Stimulated activated CD4-positive, alpha-beta T cell treated with anti-CD3 and anti-CD28 coated beads, Interleukin-1b, Interleukin-23, amount 100 ng/mL, for 48 hours (primary cell): Measurements from ENCODE around the gene CPNE4.

Experiments
- DNase-seq: peaks from one replicate; pipeline ENCODE4 v3.0.0-alpha.2; 2020

The CPNE4 gene

DNA sequence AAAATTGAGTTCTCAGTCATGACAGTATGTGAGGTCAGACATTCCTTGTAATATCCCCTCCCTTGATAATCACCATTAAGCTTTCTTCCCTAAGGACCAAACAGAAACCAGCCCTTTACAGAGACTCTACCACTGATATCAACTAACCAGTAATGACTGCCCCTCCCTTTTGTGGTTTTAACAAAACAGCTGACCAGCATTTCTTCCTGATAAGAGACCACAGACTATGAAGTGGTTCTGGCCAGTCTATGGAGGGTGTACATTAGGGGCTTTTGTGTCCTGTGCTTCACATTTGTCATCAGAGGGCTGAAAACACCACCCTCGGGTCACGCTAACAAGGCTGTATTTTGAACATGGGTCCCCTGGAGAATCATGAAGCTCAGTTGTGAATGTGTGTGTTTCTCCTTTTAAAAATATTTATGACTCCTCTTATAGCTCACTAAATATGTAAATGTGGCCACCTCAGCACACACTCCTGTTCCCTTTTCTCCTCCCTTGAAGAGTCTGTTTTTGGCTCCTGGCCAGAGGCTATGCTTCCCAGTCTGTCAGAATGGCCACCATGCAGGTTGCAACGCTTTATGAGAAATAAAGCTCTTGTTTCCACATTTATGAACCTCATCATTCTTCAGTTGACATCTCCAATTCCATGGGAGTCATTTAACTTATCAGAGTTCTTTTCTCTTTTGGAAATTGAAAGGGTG is 239.3 kb downstream of the CPNE4 start:
- DNase-seq, result no peak

DNA sequence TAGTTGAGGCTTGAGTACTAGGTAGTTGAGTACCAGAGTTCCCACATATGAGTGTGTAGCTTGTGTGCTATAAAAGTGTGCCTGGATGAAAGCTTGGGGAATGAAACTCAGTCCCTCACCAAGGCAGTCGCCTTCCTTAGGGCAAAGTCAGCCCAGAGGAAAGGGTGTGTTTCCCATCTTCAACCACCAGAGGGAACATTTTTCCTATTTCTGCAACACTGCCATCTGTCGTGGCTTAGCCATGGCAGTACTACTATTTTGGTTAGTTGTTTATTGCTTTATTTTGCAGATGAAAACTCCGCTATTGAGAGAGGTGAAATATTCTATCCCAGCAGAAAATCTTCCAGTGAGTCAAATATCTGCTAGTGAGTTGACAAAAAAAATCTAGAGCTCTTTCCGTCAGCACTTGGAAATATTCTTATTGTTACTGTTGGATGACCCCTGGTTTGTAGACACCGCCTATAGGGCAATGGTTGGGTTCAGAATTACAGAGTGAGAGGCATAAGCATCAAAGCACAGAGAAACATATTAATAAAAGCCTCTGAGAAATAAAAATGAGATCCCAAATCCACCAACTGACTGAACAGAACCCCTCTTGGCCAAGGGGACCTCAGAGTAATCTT is 239.9 kb downstream of the CPNE4 start:
- peak; percentile 2 for DNase-seq

DNA sequence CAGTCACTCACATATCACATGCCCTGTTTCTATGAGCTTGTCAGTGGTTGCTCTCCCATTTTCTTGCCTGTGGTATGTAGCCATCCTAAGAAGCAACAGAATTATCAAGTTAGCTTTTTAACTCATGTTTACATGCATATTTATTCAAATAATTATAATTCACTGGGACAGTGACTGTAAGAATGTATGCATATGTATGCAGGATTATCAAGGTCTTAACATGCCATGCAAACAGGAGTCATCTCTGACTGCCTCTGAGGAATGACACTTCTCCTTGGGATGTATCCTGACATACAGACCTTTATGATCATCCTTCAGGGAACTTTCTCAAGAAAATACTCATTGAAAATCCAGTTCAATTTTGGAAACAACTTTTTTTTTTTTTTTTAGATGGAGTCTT is 240.9 kb downstream of the CPNE4 start:
- DNase-seq, result no peak

DNA sequence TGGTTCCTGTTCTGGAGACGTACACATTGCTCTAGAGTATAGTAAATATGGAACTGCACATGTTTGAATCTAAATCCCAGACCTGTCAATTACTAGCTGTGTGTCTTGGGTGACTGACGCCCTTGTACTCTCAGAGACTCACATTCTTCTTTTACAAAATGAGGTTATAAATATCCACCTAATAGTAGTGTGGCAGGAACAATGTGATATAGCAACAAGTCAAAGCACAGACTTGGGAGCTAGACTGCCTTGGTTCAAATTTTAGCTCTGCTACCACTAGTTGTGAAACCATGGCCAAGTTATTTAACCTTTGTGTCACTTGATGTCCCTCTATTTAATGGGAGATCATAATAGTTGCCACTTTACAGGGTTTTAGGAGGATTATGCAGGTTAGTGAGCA is 245.6 kb downstream of the CPNE4 start:
- DNase-seq, result no peak

DNA sequence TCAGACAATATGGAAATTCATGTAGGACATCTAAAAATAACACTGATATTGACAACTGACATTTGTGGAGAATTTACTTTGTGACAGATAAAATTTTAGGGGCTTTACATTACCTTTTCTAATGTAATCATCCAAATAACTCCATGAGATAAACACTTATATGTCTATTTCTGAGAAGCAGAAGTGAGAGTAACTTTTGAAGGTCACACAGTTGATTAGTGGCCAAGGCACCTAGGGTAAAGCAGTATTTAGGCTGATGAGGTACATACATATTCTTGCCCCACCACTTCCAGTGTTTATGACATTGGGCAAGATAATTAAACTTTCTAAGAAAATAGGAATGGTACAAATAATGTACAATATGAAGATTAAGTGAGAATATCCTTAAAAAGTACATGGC is 248.4 kb downstream of the CPNE4 start:
- no peak for DNase-seq

DNA sequence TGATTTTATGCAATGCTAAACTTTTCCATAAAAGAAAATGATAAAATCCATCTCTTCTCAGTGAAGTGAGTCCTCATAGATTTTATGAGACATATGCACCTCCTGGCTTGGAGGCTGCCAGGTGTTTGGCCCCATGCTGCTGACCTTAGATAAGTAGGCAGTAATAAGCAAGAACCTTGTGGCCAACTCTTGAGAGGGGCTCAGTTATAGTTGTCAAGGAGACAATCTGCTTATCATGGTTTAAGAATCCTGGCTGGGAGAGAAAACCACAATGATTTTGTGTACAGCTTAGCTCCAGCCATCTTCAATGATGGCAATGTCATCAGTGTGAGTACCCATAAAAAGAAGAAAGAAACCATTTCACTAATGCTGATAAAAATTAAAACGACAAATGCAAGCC is 252.1 kb downstream of the CPNE4 start:
- DNase-seq, result no peak

DNA sequence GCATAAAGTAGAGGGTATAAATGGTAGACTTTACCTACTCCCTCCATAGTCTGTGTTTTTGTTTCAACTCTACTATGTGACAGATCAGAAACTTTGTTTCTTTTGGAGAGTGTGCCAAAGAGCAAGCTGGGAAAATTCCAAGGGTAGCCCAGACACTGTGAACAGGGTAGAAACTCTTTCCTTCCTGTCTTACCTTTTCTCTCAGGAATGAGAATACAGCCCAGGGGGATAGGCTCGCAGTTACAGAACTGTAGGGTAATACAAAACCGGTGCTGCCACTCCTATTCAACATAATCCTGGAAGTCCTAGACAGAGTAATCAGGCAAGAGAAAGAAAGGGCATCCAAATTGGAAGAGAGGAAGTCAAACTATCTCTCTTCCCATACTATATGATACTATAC is 256.3 kb downstream of the CPNE4 start:
- no peak for DNase-seq

DNA sequence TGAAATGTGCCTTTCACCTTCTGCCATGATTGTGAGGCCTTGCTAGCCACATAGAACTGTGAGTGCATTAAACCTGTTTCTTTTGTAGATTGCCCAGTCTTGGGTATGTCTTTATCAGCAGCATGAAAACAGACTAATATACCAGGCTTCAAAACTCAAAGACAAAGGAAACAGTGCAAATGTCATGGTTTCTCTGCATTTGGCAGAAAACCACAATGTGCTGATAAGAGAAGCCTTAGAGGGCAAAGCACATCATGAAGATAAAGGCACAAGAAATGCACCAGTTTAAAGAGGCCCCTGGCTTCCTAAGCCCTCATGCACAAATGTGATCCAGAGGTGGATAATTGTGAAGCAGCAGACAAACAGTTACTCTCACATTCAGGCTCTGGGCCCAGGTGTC is 259.2 kb downstream of the CPNE4 start:
- DNase-seq, result no peak

DNA sequence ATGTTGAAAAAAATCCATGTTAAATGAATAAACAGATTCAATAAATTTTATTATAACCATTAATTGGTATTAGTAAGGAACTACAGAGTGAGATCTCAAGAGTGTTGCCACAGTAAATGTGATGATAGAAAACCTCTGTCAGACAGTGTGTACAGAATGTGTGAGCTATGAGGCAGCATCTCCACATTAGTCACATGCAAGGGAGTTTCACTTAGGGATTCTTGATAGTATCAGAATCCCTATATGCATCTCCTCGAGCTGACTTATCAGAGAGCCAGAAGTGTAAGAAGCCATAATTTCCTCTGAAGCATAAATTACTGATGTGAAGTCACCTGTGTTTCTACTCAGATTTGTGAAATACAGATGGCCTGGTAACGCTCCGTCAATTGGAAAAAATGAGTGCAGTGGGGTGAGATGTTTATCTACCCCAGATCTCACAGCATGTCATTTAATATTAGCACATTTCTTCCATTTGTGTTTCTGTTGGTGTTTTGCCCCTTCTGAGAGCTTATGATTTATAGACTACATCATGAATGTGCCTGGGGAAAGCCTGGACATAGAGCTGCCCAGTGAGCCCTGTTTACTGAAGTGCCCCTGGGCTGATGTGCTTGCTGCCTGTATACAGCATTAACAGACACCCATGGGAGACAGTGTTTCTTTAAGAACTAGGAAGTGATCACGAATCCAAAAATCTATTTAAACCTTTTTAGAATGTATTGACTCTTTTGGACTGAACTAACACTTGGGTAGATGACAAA is 262.4 kb downstream of the CPNE4 start:
- no peak for DNase-seq

DNA sequence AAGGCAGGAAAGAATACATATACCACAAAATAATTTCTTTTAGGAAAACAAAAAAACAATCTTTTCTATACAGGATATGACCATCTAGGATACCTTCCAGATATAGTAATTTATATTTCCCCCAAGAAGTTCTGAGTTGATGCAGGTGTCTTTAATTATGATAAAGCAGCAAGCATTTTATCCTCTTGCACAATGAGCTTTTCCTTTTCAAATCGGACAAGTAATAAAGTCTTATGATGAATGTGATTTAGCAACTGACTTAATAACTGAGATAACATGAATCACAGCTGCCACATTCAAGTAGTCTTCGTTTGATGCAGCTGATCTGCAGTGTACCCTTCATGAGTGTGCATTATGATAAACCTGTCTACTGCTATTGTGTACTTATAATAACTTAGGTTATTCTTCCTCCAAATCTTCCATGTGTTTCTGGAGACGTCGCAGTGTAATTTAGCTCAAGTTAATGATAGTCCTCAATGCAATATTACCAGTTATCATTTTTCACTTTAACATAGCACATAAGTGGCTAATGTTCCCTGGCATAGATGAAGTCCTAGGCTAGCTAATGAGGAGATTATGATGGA is 271.7 kb downstream of the CPNE4 start:
- DNase-seq, result no peak

DNA sequence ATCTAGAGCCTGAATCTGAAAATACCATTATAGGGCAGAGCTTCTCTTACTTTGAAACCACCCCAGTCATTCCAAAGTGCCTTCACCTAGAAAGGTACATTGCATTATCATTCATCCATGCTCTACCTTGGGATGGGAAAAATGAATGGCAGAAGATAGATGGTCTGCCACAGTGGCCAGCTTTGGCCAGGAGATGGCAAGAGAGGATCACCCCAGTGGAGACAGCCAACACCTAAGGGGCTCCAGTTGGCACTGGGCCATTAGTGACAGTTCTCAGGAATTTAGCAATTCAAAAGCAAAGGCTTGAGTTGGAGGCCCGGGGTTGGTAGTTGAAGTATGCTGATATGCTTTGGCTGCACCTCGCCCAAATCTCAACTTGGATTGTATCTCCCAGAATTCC is 278.4 kb downstream of the CPNE4 start:
- no peak for DNase-seq

DNA sequence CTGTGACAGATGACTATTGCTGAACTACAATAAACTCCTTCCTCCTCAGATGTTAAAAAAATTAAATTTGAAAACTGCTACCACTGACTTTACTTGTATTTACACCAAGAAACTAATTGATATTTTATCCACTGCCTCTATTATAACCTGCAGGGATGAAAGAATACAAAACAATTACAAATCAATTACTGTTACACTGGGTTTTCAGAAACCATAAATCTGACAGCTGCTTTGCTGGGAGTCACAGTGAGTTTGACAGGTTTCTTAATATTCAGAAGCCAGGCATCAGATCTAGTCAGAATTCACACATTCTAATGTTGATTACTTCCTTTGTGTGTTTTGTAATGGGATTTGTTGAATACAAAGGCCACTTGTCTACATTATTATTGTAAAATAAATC is 279.4 kb downstream of the CPNE4 start:
- no peak for DNase-seq

DNA sequence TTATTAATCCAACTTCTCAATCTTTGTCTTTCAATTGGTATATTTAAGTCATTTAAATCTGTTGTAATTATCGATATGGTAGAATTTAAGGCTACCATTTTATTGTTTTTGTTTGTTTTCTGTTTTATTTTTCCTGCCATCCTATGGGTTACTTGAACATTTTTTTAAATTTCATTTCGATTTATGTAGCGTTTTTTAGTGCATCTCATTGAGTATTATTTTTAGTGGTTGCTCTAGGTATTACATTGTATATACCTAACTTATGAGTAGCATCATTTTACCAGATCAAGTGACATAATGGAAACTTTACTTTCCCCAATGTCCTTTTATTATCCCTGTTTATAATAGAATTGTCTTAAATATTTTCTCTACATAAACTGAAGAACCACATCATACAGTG is 284.6 kb downstream of the CPNE4 start:
- no peak for DNase-seq

DNA sequence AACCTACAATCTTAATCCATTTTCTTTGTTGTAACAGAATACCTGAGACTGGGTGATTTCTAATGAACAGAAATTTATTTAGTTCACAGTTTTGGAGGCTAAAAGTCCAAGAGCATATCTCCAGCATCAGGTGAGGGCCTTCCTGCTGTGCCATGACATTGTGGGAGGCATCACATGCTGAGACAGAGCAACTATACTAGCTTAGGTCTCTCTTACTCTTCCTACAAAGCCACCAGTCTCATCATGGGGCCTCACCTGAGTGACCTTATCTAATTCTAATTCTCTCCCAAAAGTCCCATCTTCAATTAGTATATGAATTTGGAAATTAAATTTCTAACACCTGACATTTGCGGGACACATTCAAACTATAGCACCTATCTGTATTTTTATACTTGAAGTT is 285.0 kb downstream of the CPNE4 start:
- DNase-seq, result no peak

DNA sequence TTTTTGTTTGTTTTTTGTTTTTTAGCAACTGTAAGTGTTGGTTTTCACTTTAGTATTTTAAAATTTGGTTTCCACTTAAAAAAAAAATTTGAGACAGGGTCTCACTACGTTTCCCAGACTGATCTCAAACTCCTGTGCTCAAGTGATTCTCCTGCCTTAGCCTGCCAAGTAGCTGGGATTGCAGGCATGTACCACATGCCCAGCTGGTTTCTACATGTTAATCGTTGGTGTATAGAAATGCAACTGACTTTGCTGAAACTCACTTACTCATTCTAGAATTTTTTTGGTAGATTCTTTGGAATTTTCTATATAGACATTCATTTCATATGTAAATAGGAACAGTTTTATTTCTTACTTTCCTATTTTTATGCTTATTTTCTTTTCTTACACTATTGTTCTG is 287.3 kb downstream of the CPNE4 start:
- DNase-seq, result no peak

DNA sequence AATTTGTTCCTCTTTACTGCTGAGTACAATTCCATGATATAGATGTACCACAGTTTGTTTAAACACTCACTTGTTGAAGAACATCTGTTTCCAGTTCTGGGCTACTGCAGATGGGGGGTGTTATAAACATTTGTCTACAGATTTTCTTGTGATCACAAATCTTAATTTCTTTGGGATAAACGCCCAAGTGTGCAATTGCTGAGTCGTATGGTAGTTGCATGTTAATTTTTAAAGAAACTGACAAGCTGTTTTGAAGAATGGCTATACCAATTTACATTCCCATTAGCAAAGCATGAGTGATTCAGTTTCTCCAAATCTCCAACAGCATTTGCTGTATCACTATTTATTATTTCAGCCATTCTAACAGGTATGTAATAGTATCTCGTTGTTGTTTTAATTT is 290.0 kb downstream of the CPNE4 start:
- DNase-seq, result no peak

DNA sequence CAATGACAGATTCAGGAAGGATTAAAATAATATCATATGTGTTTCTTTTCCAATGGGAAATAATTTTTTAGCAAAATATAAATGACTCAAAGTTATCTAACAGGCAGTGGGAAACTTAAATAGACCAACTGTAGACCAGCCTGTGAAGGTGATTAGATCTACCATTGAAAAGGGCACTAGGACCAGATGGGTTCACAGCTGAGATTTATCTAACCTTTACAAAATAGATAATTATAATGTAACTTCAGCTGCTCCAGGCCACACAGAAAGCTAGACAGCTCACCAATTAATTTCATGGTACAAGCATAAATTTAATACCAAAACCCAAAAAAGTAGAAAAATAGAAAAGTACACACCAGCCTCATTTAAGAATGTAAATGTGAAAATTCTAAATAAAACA is 291.7 kb downstream of the CPNE4 start:
- DNase-seq, result no peak

DNA sequence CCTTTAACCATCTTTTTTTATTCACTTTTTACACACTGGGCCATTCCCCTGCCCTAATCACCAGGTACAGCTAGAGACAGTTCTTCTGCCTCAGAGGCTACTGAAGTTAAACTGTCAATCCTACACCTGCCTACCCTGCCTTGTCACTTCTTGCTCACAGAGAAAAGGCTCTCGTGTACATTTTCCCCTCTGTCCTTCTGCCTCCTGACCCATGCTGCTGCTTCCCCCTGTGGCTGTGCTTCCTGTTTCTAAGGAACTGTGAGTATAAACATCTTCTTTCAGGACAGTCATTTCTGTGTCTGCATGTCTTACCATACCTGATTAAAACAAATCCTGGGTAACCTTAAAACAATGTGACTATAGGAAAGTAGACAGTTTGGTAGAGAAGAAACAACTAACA is 295.6 kb downstream of the CPNE4 start:
- no peak for DNase-seq

DNA sequence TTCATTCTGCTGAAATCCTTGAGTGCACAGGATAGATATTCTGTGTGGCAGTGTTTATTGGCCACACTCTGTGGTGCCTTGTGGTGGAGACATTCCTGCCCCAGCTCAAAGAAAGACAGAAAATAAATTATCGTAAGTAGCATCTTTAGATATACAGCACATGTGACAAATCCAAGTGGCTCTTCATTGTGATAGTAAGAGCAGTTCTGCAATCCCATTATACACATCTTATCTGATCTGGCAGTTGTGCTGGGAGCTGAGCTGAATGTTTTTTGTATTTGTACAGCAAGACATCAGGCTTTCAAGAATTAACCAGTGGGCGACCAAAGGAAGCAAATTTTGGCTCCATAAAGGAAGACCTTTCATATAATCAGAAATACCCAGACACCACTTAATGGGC is 296.7 kb downstream of the CPNE4 start:
- DNase-seq, result no peak

DNA sequence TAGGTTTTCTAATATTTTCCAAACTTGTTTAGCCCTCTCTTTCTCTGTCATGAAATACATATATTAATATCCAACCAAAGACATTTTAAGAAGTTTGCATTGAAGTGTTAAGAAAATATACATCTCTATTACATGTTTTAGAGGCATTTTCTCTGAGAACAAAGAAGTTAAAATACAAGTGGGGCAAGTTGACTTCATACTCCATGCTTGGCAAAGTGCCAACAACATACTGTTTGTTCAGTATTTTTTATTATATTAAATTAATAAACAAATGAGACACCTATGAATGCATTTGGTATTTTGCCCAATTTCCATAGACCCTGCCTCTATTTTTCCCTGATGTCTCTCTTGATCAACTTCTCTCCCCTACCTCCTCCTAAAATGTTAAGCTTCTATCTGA is 299.3 kb downstream of the CPNE4 start:
- no peak for DNase-seq

DNA sequence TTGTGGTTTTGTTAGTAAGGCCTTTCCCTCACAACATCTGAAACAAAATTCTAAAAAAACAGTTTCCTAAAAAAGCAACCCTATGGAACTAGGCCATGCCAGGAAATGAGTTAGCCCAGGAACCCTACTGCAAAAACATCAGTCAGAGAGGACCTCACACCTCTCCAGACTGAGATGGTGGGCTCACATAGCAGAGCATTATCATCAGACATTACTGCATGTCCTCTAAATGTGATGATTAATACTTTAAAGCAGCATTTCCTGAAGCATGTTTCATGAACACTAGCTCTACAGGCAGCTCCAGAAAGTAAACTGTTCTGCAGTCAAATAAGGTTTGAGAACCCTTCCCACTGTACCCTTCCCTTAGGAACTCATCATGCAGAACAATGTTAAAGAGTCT is 299.7 kb downstream of the CPNE4 start:
- DNase-seq, result no peak

DNA sequence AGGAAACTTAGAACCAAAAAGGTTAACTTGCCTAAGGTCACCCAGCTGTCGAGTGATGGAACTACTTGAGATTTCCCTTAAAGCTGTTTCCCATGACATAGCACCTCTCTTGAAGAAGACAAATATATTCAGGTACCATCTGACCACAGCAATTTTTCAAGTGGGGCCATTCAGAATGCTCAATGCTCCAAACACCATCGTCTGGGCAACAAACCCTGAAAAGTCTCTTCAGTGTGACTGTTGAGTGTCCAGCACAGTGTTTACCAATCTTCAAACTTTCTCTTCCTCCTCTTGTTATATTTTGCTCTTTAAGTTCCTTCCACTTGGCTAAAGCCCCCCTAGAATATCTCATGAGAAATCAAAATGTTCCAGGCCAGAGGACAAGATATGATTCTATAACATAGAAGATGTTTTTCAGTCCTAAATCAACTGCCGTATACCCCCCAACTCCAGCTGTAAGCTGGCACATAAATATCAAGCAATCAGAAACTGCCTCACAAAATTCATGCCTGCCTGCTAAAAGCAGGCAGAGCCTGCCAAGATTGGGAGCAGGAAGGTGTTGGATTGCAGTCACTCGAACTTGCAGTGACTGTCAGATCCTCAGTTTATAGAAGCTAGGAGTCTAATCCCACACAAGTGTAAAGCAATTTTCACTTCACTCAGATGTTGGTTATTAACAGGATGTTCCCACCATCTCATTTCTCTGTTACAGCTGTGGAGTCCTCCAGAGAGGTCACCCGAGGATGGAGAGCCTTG is 301.6 kb downstream of the CPNE4 start:
- no peak for DNase-seq

DNA sequence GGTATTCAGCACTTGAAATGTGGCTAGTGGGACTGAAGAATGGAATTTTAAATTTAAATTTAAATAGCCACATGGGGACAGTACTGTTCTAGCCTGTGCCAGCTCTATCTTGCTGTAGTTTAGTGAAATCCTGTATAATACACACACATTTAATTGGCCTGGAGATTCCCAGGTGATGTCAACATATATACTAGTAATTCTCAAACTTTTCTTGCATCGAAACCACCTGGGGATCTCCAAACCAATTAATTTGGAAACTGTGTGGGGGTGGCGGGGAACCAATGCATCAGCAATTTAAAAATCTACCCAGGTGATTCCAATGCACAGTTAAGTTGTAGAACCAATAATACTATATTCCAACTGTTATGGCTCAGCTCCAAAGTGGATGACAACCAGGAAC is 303.1 kb downstream of the CPNE4 start:
- peak; percentile 49 for DNase-seq
